Peyer's patch (tissue), 4 donors: ENCODE measurements around the gene ZFP64.

Experiments
- CTCF ChIP-seq, 6 experiments: fragments of 450-650 bp in 4 of 6; fragments of 200-600 bp in 2 of 6; sonication (generic) in 1 of 6; IDR thresholded peaks; one replicate each; pipeline ENCODE4 v1.5.1; 2017 to 2019; ENCODE audit warnings: antibody characterized with exemption in 6 of 6, mild to moderate bottlenecking in 3 of 6, moderate library complexity in 1 of 6
- POLR2A ChIP-seq, 2 donors: fragments of 450-650 bp; IDR thresholded peaks; one replicate each; pipeline ENCODE4 v1.5.1; 2017; ENCODE audit warnings: antibody characterized with exemption in 2 of 2, mild to moderate bottlenecking in 2 of 2, moderate library complexity in 2 of 2

GRCh38 chr20:52179331-52180179 is 12.0 kb downstream of the ZFP64 start:
- TF ChIP-seq CTCF (IDR thresholded peaks at IDR 0.05): no peak
- TF ChIP-seq POLR2A (IDR thresholded peaks at IDR 0.05): no peak
